HEK293T (cell line): ENCODE measurements around the gene TIMP1.

Experiments
- BHLHE40 ChIP-seq: fragments of 450-650 bp; IDR thresholded peaks from 2 replicates; pipeline ENCODE4 v1.6.1; 2016; ENCODE audit warnings: mild to moderate bottlenecking, moderate library complexity, borderline replicate concordance
- HDGF ChIP-seq: fragments of 450-650 bp; IDR thresholded peaks from 2 replicates; pipeline ENCODE4 v1.6.1; 2017; ENCODE audit warnings: antibody characterized with exemption, borderline replicate concordance
- SP1 ChIP-seq: fragments of 450-650 bp; IDR thresholded peaks from 2 replicates; pipeline ENCODE4 v1.6.1; 2017
- SUZ12 ChIP-seq: fragments of 450-650 bp; IDR thresholded peaks from 2 replicates; pipeline ENCODE4 v1.6.1; 2016; ENCODE audit warnings: mild to moderate bottlenecking
- TF ChIP-seq, protein P1 (sequence below): fragments of 450-650 bp; IDR thresholded peaks from 2 replicates; pipeline ENCODE4 v1.6.1; 2016

DNA sequence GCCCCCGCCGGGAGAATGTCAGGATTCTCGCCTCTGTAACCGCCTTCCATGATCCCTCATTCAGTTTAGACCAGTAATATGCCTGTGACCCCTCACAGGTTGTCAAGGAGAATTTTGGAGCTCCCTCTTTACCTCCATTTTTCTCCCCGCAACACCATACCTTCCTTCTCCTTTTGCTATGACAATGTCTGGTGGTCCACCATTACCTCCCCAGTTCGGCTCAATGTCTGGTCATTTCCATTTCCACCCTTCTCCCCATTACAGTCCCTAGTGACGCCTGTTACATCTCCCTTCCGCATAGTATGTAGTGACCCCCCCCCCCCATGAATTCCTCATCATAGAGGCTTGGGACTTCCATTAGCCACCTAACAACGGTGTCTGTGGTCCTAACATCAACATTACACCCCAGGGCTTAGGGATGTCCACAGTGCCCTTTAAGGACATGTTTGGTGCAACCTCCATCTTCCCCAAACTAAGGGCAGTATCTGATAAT lies 20.5 kb upstream of the TIMP1 start:
- TF ChIP-seq SUZ12 (no peak), HDGF (no peak), SP1 (no peak), BHLHE40 (no peak)
- TF ChIP-seq, protein P1, sequence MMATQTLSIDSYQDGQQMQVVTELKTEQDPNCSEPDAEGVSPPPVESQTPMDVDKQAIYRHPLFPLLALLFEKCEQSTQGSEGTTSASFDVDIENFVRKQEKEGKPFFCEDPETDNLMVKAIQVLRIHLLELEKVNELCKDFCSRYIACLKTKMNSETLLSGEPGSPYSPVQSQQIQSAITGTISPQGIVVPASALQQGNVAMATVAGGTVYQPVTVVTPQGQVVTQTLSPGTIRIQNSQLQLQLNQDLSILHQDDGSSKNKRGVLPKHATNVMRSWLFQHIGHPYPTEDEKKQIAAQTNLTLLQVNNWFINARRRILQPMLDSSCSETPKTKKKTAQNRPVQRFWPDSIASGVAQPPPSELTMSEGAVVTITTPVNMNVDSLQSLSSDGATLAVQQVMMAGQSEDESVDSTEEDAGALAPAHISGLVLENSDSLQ: no peak
